GM13977 (cell line): Measurements from ENCODE around the gene MAP1LC3B.

ENCODE experiments used
- DNase-seq: peaks from one replicate; pipeline ENCODE4 v3.0.0; 2012; ENCODE audit warnings: low spot score
- CTCF ChIP-seq: IDR thresholded peaks from 2 replicates; pipeline ENCODE4 v1.5.1; 2012; ENCODE audit warnings: mild to moderate bottlenecking, control low read depth; ENCODE audit not compliant: insufficient read depth; ENCODE audit errors: extremely low read depth, missing control alignments
- in situ Hi-C: fragments of 300-500 bp; cut with MboI; formaldehyde crosslinking; loops from one replicate; pipeline ENCODE4 v1.12.0; 2022; ENCODE audit warnings: low sequenced_read_pairs, low pct_unique_long_range_greater_than_20kb, mixed read lengths, inconsistent platforms; ENCODE audit not compliant: unreplicated experiment

The MAP1LC3B gene

GRCh38 chr16:87421003-87421912 is 29.1 kb downstream of the MAP1LC3B start:
- in situ Hi-C loops: no loop called here
- no peak for DNase-seq
- no peak for TF ChIP-seq CTCF

GRCh38 chr16:87422106-87422505 is 30.0 kb downstream of the MAP1LC3B start:
- in situ Hi-C loops: no loop called here
- no peak for DNase-seq

GRCh38 chr16:87423429-87423828 is 31.3 kb downstream of the MAP1LC3B start:
- no peak for TF ChIP-seq CTCF
- DNase-seq: no peak
- in situ Hi-C loops: no loop called here

More at GRCh38 chr16:87422106-87422505, 30.0 kb downstream of the MAP1LC3B start:
- no peak for TF ChIP-seq CTCF

- no peak for TF ChIP-seq CTCF
- no peak for DNase-seq
- in situ Hi-C loops: no loop called here
Measured at GRCh38 chr16:87424266-87424665, 32.1 kb downstream of the MAP1LC3B start.

GRCh38 chr16:87425941-87426340 is 33.8 kb downstream of the MAP1LC3B start:
- no peak for DNase-seq
- in situ Hi-C loops: no loop called here
- TF ChIP-seq CTCF: no peak

GRCh38 chr16:87426423-87427215 is 34.5 kb downstream of the MAP1LC3B start:
- no peak for DNase-seq
- in situ Hi-C loops: no loop called here
- TF ChIP-seq CTCF: no peak
